HepG2 (cell line): ENCODE data around the gene SETD1A. TPM values are rescaled to one million over a fixed set of nuclear protein-coding genes. Genes with fewer than 3 reads are reported as not detected.

ENCODE experiments used
- CSRNP1 ChIP-seq: sonication (generic); formaldehyde crosslinking; IDR thresholded peaks from 2 replicates; pipeline ENCODE4 v1.8.1; 2023; ENCODE audit warnings: mild to moderate bottlenecking, missing genetic modification reagents
- ERF ChIP-seq: IDR thresholded peaks from 2 replicates; pipeline ENCODE4 v1.6.1; 2018; ENCODE audit warnings: missing biosample characterization, missing genetic modification reagents
- NAIF1 ChIP-seq: sonication (generic); formaldehyde crosslinking; IDR thresholded peaks from 2 replicates; pipeline ENCODE4 v1.5.0; 2020; ENCODE audit warnings: mild to moderate bottlenecking, missing genetic modification reagents, borderline replicate concordance
- NR1H2 ChIP-seq: sonication (generic); formaldehyde crosslinking; IDR thresholded peaks from 2 replicates; pipeline ENCODE4 v1.8.1; 2022; ENCODE audit warnings: low read depth, missing genetic modification reagents, borderline replicate concordance
- SAFB2 ChIP-seq: sonication (generic); formaldehyde crosslinking; IDR thresholded peaks from 2 replicates; pipeline ENCODE4 v1.5.1; 2020; ENCODE audit warnings: missing genetic modification reagents, low read depth, mild to moderate bottlenecking, borderline replicate concordance
- SRSF4 ChIP-seq: fragments of 200-400 bp; formaldehyde crosslinking; IDR thresholded peaks from one replicate; pipeline ENCODE4 v1.6.1; 2018; ENCODE audit warnings: mild to moderate bottlenecking, low read depth, low read length, moderate library complexity; ENCODE audit not compliant: poor library complexity, severe bottlenecking
- ZNF24 ChIP-seq: fragments of 450-650 bp; IDR thresholded peaks from 2 replicates; pipeline ENCODE4 v1.6.1; 2017; ENCODE audit warnings: antibody characterized with exemption, mild to moderate bottlenecking
- ZNF678 ChIP-seq: sonication (generic); formaldehyde crosslinking; IDR thresholded peaks from 2 replicates; pipeline ENCODE4 v1.4.0; 2020; ENCODE audit warnings: mild to moderate bottlenecking, missing genetic modification reagents
- ZNF687 ChIP-seq: sonication (generic); formaldehyde crosslinking; IDR thresholded peaks from 2 replicates; pipeline ENCODE4 v1.5.1; 2020; ENCODE audit warnings: mild to moderate bottlenecking, missing genetic modification reagents, moderate library complexity
- polyA plus RNA-seq, 8 experiments: library from polyadenylated mRNA; depleted of rRNA in 3 of 8; stranded (reverse) in 7 of 8; unstranded in 1 of 8; fragments of >200 nt; fragmentation: Illumina TruSeq in 4 of 8; extraction: Trizol in 4 of 8; gene quantifications; 2 replicates each; pipeline versions ENCODE4 v1.2.1 to v1.2.3, GENCODE V29; 2011 to 2016; ENCODE audit warnings: low read depth in 4 of 8, missing spikeins in 1 of 8, mixed read lengths in 1 of 8; ENCODE audit not compliant: insufficient read depth in 1 of 8
- total RNA-seq, 5 experiments: library from RNA; depleted of rRNA; stranded (reverse); fragments of >200 nt; fragmentation: Illumina TruSeq; extraction: Trizol; gene quantifications; 2 replicates each; pipeline ENCODE4 v1.2.3, GENCODE V29; 2016; ENCODE audit warnings: low read depth in 1 of 5
- TF ChIP-seq, protein P1 (sequence below): sonication (generic); formaldehyde crosslinking; IDR thresholded peaks from 2 replicates; pipeline ENCODE4 v1.4.0; 2020; ENCODE audit warnings: mild to moderate bottlenecking, missing genetic modification reagents
- TF ChIP-seq, protein P2 (sequence below): IDR thresholded peaks from 2 replicates; pipeline ENCODE4 v1.6.1; 2012; ENCODE audit warnings: low read length, improper control_type of control experiment

SETD1A gene
- total and polyA plus RNA-seq, 2 of the 13 experiments (the other 11 are each of a cell fraction or from before 2014, with no cell fraction given), result 3.8 to 5.6 TPM

- TF ChIP-seq ZNF687 (CRISPR knock-in tag) (peak; percentile 55; the same call in 1 of the 2 replicates), NAIF1 (CRISPR knock-in tag) (no peak), ZNF24 (no peak), SAFB2 (CRISPR knock-in tag) (0 out of 2 replicates have a peak, but pooled peaks have one; percentile 5), ZNF678 (CRISPR knock-in tag) (no peak), ERF (no peak), CSRNP1 (CRISPR knock-in tag) (no peak), SRSF4 (no peak), NR1H2 (peak; percentile 60; the same call in 1 of the 2 replicates)
- TF ChIP-seq, protein P1, sequence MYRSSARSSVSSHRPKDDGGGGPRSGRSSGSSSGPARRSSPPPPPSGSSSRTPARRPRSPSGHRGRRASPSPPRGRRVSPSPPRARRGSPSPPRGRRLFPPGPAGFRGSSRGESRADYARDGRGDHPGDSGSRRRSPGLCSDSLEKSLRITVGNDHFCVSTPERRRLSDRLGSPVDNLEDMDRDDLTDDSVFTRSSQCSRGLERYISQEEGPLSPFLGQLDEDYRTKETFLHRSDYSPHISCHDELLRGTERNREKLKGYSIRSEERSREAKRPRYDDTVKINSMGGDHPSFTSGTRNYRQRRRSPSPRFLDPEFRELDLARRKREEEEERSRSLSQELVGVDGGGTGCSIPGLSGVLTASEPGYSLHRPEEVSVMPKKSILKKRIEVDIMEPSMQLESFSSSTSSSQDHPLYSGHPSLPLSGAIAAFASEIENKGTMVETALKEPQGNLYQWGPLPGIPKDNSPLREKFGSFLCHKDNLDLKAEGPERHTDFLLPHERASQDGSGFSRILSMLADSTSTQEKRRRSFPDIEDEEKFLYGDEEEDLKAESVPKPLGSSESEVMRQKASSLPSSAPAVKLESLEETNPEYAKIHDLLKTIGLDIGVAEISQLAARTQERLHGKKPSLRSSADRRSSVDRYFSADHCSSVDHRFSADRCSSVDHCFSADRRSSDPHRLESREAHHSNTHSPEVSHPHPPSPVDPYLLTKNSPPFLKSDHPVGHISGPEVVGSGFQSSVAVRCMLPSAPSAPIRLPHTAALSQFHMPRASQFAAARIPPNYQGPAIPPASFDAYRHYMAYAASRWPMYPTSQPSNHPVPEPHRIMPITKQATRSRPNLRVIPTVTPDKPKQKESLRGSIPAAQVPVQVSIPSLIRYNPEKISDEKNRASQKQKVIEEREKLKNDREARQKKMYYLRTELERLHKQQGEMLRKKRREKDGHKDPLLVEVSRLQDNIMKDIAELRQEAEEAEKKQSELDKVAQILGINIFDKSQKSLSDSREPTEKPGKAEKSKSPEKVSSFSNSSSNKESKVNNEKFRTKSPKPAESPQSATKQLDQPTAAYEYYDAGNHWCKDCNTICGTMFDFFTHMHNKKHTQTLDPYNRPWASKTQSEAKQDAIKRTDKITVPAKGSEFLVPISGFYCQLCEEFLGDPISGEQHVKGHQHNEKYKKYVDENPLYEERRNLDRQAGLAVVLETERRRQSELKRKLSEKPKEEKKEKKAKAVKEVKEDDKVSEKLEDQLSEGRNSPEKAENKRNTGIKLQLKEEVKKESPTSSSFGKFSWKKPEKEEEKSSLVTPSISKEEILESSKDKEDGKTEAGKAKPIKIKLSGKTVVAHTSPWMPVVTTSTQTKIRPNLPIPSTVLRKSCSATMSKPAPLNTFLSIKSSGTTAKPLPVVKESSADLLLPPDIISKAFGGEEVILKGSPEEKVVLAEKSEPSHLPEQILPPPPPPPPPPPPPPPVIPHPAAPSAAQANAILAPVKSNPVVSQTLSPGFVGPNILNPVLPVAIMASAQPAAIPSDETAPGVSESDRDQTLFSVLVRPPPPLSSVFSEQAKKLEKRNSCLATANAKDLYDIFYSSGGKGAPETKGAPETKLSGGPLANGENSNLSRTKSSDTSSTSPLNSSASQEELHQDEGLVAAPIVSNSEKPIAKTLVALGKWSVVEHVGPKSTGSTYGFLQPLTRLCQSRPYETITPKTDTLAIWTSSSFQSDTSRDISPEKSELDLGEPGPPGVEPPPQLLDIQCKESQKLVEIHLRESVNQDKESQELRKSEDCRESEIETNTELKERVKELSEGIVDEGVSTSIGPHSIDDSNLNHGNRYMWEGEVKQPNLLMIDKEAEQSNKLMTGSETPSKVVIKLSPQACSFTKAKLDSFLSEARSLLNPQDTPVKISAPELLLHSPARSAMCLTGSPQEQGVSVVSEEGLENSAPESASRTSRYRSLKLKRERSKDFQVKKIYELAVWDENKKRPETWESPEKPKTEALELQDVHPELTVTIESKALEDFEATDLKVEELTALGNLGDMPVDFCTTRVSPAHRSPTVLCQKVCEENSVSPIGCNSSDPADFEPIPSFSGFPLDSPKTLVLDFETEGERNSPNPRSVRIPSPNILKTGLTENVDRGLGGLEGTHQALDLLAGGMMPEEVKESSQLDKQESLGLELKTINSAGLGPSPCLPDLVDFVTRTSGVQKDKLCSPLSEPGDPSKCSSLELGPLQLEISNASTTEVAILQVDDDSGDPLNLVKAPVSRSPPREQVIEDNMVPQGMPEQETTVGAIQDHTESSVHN (CRISPR knock-in tag), result no peak
- TF ChIP-seq, protein P2, sequence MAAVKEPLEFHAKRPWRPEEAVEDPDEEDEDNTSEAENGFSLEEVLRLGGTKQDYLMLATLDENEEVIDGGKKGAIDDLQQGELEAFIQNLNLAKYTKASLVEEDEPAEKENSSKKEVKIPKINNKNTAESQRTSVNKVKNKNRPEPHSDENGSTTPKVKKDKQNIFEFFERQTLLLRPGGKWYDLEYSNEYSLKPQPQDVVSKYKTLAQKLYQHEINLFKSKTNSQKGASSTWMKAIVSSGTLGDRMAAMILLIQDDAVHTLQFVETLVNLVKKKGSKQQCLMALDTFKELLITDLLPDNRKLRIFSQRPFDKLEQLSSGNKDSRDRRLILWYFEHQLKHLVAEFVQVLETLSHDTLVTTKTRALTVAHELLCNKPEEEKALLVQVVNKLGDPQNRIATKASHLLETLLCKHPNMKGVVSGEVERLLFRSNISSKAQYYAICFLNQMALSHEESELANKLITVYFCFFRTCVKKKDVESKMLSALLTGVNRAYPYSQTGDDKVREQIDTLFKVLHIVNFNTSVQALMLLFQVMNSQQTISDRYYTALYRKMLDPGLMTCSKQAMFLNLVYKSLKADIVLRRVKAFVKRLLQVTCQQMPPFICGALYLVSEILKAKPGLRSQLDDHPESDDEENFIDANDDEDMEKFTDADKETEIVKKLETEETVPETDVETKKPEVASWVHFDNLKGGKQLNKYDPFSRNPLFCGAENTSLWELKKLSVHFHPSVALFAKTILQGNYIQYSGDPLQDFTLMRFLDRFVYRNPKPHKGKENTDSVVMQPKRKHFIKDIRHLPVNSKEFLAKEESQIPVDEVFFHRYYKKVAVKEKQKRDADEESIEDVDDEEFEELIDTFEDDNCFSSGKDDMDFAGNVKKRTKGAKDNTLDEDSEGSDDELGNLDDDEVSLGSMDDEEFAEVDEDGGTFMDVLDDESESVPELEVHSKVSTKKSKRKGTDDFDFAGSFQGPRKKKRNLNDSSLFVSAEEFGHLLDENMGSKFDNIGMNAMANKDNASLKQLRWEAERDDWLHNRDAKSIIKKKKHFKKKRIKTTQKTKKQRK, result no peak
Measured at GRCh38 chr16:31002250-31002700, 44.7 kb downstream of the SETD1A start (continued).
